Liver (tissue), 9 donors: ENCODE results near the gene FAM13A. TPM values are rescaled to one million over a fixed set of nuclear protein-coding genes. Genes with fewer than 3 reads are reported as not detected.

ENCODE experiments used
- DNase-seq: peaks from one replicate; pipeline ENCODE4 v3.0.0-alpha.2; 2017; ENCODE audit warnings: low spot score
- H3K27ac ChIP-seq, 2 donors: one replicate each; pipeline ENCODE4 v1.7.0; 2013; ENCODE audit warnings: inconsistent platforms in 2 of 2, low read length in 2 of 2, control low read depth in 1 of 2, low read depth in 1 of 2, mild to moderate bottlenecking in 1 of 2
- H3K27me3 ChIP-seq, 4 donors: one replicate each; pipeline versions ENCODE4 v1.6.1 to v1.7.0; 2013; ENCODE audit warnings: low read length in 3 of 4, inconsistent platforms in 1 of 4, mild to moderate bottlenecking in 1 of 4, moderate library complexity in 1 of 4; ENCODE audit not compliant: control insufficient read depth in 4 of 4, insufficient read depth in 4 of 4
- H3K36me3 ChIP-seq, 4 donors: one replicate each; pipeline versions ENCODE4 v1.6.1 to v1.7.0; 2013; ENCODE audit warnings: low read length in 3 of 4, mild to moderate bottlenecking in 3 of 4, low read depth in 1 of 4, moderate library complexity in 1 of 4; ENCODE audit not compliant: control insufficient read depth in 4 of 4, insufficient read depth in 3 of 4
- H3K4me1 ChIP-seq, 4 donors: one replicate each; pipeline versions ENCODE4 v1.6.1 to v1.7.0; 2013; ENCODE audit warnings: low read length in 3 of 4, mild to moderate bottlenecking in 3 of 4, moderate library complexity in 1 of 4; ENCODE audit not compliant: control insufficient read depth in 4 of 4, insufficient read depth in 4 of 4
- H3K4me3 ChIP-seq, 3 donors: one replicate each; pipeline versions ENCODE4 v1.6.1 to v1.7.0; 2013; ENCODE audit warnings: low read length in 3 of 3, control low read depth in 1 of 3, low read depth in 1 of 3, mild to moderate bottlenecking in 1 of 3
- H3K9ac ChIP-seq, 2 donors: one replicate each; pipeline ENCODE4 v1.7.0; 2013; ENCODE audit warnings: low read length in 2 of 2, mild to moderate bottlenecking in 2 of 2, moderate library complexity in 2 of 2, control low read depth in 1 of 2, low read depth in 1 of 2
- H3K9me3 ChIP-seq, 4 donors: one replicate each; pipeline versions ENCODE4 v1.6.1 to v1.7.0; 2013; ENCODE audit warnings: low read length in 3 of 4; ENCODE audit not compliant: control insufficient read depth in 4 of 4
- EGR1 ChIP-seq, 2 donors: IDR thresholded peaks; 2 replicates each; pipeline ENCODE4 v1.6.1; 2016 to 2018; ENCODE audit warnings: antibody characterized with exemption in 2 of 2, low read depth in 2 of 2
- FOXA1 ChIP-seq: IDR thresholded peaks from 2 replicates; pipeline ENCODE4 v1.6.1; 2016; ENCODE audit warnings: antibody characterized with exemption
- FOXA2 ChIP-seq: IDR thresholded peaks from 2 replicates; pipeline ENCODE4 v1.6.1; 2016; ENCODE audit warnings: antibody characterized with exemption
- GABPA ChIP-seq, 2 donors: IDR thresholded peaks in 1 of 2; conservative IDR thresholded peaks in 1 of 2; 2 replicates each; pipeline ENCODE4 v1.6.1; 2016; ENCODE audit warnings: antibody characterized with exemption in 2 of 2, mild to moderate bottlenecking in 1 of 2, moderate library complexity in 1 of 2
- HNF4A ChIP-seq, 2 donors: conservative IDR thresholded peaks; 2 replicates each; pipeline ENCODE4 v1.6.1; 2016; ENCODE audit warnings: antibody characterized with exemption in 2 of 2, mild to moderate bottlenecking in 2 of 2
- HNF4G ChIP-seq: IDR thresholded peaks from 2 replicates; pipeline ENCODE4 v1.6.1; 2016; ENCODE audit warnings: antibody characterized with exemption
- JUND ChIP-seq, 2 donors: IDR thresholded peaks; 2 replicates each; pipeline ENCODE4 v1.6.1; 2016; ENCODE audit warnings: antibody characterized with exemption in 2 of 2
- MAX ChIP-seq: IDR thresholded peaks from 2 replicates; pipeline ENCODE4 v1.6.1; 2016; ENCODE audit warnings: antibody characterized with exemption
- NR2F2 ChIP-seq: IDR thresholded peaks from 2 replicates; pipeline ENCODE4 v1.6.1; 2016; ENCODE audit warnings: antibody characterized with exemption
- RAD21 ChIP-seq, 2 donors: IDR thresholded peaks; 2 replicates each; pipeline ENCODE4 v1.6.1; 2016; ENCODE audit warnings: antibody characterized with exemption in 2 of 2, mild to moderate bottlenecking in 2 of 2
- REST ChIP-seq: IDR thresholded peaks from 2 replicates; pipeline ENCODE4 v1.6.1; 2016; ENCODE audit warnings: antibody characterized with exemption, mild to moderate bottlenecking
- RXRA ChIP-seq, 2 donors: IDR thresholded peaks; 2 replicates each; pipeline ENCODE4 v1.6.1; 2017 to 2018; ENCODE audit warnings: antibody characterized with exemption in 2 of 2, mild to moderate bottlenecking in 1 of 2
- SP1 ChIP-seq: IDR thresholded peaks from 2 replicates; pipeline ENCODE4 v1.6.1; 2018; ENCODE audit warnings: antibody characterized with exemption, mild to moderate bottlenecking
- TAF1 ChIP-seq: conservative IDR thresholded peaks from 2 replicates; pipeline ENCODE4 v1.6.1; 2016; ENCODE audit warnings: antibody characterized with exemption, mild to moderate bottlenecking
- YY1 ChIP-seq: IDR thresholded peaks from 2 replicates; pipeline ENCODE4 v1.6.1; 2016; ENCODE audit warnings: antibody characterized with exemption, mild to moderate bottlenecking
- WGBS: extraction: QIAGEN DNeasy Blood & Tissue Kit; methylation state at CpG from one replicate; pipeline ENCODE4 v1.1.7; 2013; 5-methylcytosine and 5-hydroxymethylcytosine counted together
- polyA plus RNA-seq, 2 donors: library from polyadenylated mRNA; stranded (reverse) in 1 of 2; unstranded in 1 of 2; fragments of 200-250 nt in 1 of 2; fragments of >200 nt in 1 of 2; fragmentation: Nextera tagmentation in 1 of 2; extraction: Ambion mirVana in 1 of 2; gene quantifications; one replicate each; pipeline versions ENCODE4 v1.2.1 to v1.2.3, GENCODE V29; 2013 to 2015
- total RNA-seq, 2 donors: library from RNA; depleted of rRNA; stranded (reverse); fragments of >200 nt; gene quantifications; one replicate each; pipeline ENCODE4 v1.2.3, GENCODE V29; 2014
- TF ChIP-seq, protein P1 (sequence below): fragments of 150-350 bp; IDR thresholded peaks from 2 replicates; pipeline ENCODE4 v1.5.1; 2017; ENCODE audit warnings: improper control_type of control experiment, low read depth, low read length; ENCODE audit not compliant: missing input control
- TF ChIP-seq, protein P2 (sequence below): IDR thresholded peaks from 2 replicates; pipeline ENCODE4 v1.6.1; 2016; ENCODE audit warnings: antibody characterized with exemption
- TF ChIP-seq, protein P3 (sequence below): IDR thresholded peaks from 2 replicates; pipeline ENCODE4 v1.6.1; 2016; ENCODE audit warnings: antibody characterized with exemption
- donor health status: healthy.
- donor health status: healthy.
- donor health status: healthy.
- donor health status: healthy.
- donor health status: healthy.

FAM13A gene
- total and polyA plus RNA-seq, 4 donors: 14.9 to 52.9 (median 27.6) TPM

GRCh38 chr4:89023140-89023539 lies 33.8 kb downstream of the FAM13A start:
- no peaks in the 10 kb centered on the region for H3K27me3 ChIP-seq
- TF ChIP-seq GABPA (IDR thresholded peaks at IDR 0.05 in 1 of 2, conservative IDR thresholded peaks at IDR 0.05 in 1 of 2): no peak
- peaks cover 0 to 6% (median 2%) of the 10 kb centered on the region in 4 donors for H3K4me1 ChIP-seq
- WGBS: 86% methylated on average over 1 of the region's 1 CpG
- H3K27ac ChIP-seq: no peak overlapping the region
- DNase-seq: no peak
- H3K9me3 ChIP-seq: no peaks in the 10 kb centered on the region
- H3K36me3 ChIP-seq: no peaks in the 10 kb centered on the region
- no peak overlapping the region for H3K4me3 ChIP-seq
- no peak overlapping the region for H3K9ac ChIP-seq

DNA sequence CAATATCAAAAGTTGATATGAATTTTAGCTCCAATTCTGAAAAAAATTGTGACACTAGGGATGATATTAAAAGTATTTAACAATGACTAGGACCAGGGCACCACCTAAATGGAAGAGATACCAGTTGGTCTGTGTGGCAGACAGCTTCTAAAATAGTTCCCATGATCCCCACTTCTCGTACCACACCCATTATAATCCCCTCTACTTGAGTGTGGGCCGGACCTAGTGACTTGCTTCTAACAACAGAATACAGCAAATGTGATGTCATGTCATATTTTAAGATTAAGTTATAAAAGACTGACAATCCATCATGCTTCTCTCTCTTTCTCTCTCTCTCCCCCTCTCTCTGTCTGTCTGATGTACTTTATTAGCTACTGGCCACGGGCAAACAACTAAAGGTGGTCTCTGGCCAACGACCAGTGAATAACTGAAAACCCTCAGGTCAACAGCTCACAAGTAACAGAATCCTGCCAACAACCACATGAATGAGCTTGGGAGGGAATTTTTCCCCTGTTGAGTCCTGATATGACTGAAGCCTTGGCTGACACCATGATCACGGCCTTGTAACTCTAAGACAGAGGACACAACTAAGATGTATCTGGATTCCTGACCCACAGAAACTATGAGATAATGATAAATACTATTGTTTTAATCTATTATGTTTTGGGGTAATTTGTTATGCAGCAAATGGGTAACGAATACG lies 34.4 kb downstream of the FAM13A start:
- TF ChIP-seq, protein P1, sequence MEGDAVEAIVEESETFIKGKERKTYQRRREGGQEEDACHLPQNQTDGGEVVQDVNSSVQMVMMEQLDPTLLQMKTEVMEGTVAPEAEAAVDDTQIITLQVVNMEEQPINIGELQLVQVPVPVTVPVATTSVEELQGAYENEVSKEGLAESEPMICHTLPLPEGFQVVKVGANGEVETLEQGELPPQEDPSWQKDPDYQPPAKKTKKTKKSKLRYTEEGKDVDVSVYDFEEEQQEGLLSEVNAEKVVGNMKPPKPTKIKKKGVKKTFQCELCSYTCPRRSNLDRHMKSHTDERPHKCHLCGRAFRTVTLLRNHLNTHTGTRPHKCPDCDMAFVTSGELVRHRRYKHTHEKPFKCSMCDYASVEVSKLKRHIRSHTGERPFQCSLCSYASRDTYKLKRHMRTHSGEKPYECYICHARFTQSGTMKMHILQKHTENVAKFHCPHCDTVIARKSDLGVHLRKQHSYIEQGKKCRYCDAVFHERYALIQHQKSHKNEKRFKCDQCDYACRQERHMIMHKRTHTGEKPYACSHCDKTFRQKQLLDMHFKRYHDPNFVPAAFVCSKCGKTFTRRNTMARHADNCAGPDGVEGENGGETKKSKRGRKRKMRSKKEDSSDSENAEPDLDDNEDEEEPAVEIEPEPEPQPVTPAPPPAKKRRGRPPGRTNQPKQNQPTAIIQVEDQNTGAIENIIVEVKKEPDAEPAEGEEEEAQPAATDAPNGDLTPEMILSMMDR: no peak
- TF ChIP-seq REST: no peak
- TF ChIP-seq FOXA2: no peak
- TF ChIP-seq HNF4G: no peak
- TF ChIP-seq SP1: no peak
- TF ChIP-seq RAD21 (IDR thresholded peaks at IDR 0.05): no peak
- TF ChIP-seq, protein P2, sequence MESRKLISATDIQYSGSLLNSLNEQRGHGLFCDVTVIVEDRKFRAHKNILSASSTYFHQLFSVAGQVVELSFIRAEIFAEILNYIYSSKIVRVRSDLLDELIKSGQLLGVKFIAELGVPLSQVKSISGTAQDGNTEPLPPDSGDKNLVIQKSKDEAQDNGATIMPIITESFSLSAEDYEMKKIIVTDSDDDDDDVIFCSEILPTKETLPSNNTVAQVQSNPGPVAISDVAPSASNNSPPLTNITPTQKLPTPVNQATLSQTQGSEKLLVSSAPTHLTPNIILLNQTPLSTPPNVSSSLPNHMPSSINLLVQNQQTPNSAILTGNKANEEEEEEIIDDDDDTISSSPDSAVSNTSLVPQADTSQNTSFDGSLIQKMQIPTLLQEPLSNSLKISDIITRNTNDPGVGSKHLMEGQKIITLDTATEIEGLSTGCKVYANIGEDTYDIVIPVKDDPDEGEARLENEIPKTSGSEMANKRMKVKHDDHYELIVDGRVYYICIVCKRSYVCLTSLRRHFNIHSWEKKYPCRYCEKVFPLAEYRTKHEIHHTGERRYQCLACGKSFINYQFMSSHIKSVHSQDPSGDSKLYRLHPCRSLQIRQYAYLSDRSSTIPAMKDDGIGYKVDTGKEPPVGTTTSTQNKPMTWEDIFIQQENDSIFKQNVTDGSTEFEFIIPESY: no peak
- TF ChIP-seq JUND (IDR thresholded peaks at IDR 0.05): no peak
- no peak for TF ChIP-seq NR2F2
- TF ChIP-seq RXRA (IDR thresholded peaks at IDR 0.05): no peak
- TF ChIP-seq MAX: no peak
- no peak for TF ChIP-seq YY1
- TF ChIP-seq, protein P3, sequence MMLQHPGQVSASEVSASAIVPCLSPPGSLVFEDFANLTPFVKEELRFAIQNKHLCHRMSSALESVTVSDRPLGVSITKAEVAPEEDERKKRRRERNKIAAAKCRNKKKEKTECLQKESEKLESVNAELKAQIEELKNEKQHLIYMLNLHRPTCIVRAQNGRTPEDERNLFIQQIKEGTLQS: no peak
- TF ChIP-seq FOXA1: no peak
- TF ChIP-seq HNF4A (conservative IDR thresholded peaks at IDR 0.05): no peak
- no peak for TF ChIP-seq EGR1 (IDR thresholded peaks at IDR 0.05; ENCODE audit: low read depth in 2 of 2)
- no peak for TF ChIP-seq TAF1
- no peak for TF ChIP-seq GABPA (IDR thresholded peaks at IDR 0.05 in 1 of 2, conservative IDR thresholded peaks at IDR 0.05 in 1 of 2)
- Histone ChIP-seq H3K4me3 (no peak overlapping the region), H3K36me3 (no peaks in the 10 kb centered on the region), H3K27ac (no peak overlapping the region), H3K4me1 (peaks cover 0 to 6% (median 2%) of the 10 kb centered on the region in 4 donors), H3K9ac (no peak overlapping the region), H3K27me3 (no peaks in the 10 kb centered on the region), H3K9me3 (no peaks in the 10 kb centered on the region)
- no peak for DNase-seq
- WGBS: 93% methylated on average over 7 of the region's 7 CpGs
